CD1c-positive myeloid dendritic cell (primary cell): ENCODE data around the gene HADHB.

Experiments
- DNase-seq: peaks from one replicate; pipeline ENCODE4 v3.0.0-alpha.2; 2016; ENCODE audit errors: extremely low spot score

HADHB gene

DNA sequence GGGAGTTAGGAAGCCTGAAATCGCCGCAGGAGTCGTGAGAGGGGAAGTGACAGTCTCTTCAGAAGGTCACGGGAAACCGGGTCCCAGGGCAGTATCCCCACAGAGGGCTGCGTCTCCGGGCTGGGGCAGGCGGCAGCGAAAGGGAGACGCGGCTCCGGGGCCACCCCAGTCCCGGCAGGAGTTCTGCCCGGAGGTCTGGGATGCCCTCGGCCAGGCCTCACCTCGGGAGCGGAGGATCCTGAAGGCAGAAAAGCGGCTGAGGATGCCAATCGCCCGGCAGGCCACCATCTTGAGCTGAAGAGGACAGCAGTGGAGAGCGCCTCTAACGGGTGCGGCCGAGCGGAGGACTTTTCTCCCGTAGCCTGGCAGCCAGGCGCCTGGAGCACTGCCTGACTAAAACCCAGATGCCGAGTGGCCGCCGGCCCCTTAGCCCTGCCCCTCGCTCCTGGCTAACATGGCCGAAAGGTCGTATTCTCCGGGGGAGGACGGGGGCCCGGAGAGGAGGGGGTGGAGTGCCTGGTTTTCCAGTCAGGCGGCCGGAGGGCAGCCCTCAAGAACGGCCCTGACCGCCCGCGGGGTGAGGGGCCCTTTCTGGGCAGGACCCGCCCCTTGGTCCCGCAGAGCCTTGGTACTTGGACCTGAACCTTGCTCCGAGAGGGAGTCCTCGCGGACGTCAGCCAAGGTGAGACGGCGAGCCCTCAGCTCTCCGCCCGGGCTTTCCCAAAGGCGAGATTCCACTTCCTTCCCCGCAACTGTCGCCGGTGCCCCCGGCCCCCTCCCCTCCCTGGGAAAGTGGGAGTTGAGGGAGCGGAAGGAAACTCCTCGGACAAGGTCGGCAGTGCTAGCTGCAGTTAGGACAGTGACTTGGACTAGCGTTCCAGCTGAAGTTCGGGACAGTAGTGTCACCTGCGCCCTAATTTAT lies at the start of gene HADHB, which contains the start of gene HADHA:
Gene HADHB (plus strand): TSS at position 631 of the 922 bp plus-strand sequence. CDS start 9,316 bp downstream, outside the sequence.
Gene HADHA (minus strand): TSS at position 324 of the 922 bp plus-strand sequence. CDS start 36 bp downstream, at position 288.
- peak; percentile 88 for DNase-seq

- DNase-seq, result no peak
These were observed 49.4 kb upstream of the HADHB start for GRCh38 chr2:26195040-26195984.

DNA sequence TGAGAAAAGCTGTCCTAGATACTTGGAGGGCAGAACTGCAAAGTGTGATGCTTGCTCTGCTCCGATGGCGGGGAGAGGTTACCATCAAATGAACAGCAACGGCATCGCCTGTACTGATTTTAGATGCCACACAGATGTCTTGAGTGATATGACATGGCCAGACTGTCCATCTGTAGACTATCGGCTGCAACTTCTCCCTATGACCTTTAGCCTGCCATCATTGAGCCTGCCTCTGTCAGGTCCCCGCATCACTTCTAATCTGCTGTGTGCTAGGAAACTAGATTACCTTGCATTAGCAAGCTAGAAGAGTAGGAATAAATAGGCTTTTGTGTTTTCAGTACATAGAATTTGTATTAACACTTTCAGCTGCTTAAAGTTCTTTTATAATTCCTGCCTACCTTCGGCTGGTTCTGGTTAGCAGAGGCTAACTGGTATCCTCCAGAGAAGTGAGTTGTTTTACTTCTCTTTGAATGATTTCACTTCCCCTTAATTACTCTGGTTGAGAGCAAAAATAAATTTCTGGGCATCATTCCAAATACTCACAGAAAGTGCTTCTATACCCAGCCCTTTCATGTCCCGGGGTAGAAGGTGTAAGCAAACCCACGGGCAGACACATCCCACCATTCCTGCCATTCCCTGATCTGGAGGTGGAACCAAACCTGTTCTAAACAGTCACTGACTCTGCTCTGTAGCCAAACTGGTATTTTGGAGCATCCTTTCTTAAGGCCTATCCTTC lies 47.9 kb upstream of the HADHB start:
- DNase-seq, result peak; percentile 83

- no peak for DNase-seq
These were observed 47.2 kb upstream of the HADHB start for GRCh38 chr2:26197516-26197915.

GRCh38 chr2:26202981-26203490 lies 41.7 kb upstream of the HADHB start:
- DNase-seq, result no peak

GRCh38 chr2:26203906-26204305 lies 40.8 kb upstream of the HADHB start:
- no peak for DNase-seq

DNA sequence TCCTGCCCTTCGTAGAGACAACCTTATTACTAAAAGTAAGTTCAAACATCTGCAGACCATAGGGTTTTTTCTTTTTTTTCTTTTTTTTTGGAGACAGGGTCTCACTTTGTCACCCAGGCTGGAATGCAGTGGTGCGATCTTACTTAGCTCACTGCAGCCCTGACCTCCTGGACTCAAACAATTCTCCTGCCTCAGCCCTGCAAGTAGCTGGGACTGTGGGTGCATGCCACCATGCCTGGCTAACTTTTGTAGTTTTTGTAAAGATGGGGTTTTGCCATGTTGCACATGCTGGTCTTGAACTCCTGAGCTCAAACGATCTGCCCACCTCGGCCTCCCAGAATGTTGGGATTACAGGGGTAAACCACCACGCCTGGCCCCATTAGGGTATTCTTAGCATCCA lies 32.7 kb upstream of the HADHB start:
- DNase-seq, result no peak

DNA sequence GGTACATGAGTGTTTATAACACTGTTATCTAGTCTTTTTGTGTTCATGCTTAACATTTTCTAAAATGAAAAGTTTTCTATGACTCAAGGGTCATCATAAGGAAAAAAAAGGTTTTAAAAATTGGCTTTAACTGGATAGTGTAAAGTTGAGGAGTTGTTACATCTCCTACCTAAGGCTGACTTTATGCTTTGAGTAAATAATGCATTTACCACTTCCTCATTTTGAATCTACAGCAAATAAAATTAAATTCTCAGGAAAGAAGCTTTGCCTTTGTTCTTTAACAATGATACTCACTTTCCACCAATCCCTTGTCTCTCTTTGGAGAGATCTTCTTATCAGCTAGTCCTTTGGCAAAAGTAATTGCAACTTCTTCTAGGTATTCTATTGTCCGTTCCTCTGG lies 30.0 kb upstream of the HADHB start:
- DNase-seq, result no peak

DNA sequence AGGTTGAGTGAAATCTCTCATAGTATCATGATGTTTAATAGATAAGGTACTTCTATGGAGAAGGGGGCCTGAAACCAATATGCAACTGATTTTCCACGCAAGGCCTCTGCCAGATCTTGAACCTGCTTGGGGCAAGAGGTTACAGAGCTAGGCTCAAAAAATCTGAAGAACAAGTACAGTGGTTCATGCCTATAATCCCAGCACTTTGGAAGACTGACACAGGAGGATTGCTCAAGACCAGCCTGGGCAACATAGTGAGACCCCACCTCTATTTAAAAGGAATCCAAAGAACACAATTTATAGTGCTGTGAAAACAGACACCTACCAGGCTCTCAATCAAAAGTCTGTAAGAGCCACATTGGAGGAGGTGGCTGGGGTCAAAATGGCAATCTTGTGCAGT lies 28.9 kb upstream of the HADHB start:
- no peak for DNase-seq

GRCh38 chr2:26216587-26216986 lies 28.2 kb upstream of the HADHB start:
- DNase-seq, result no peak

DNA sequence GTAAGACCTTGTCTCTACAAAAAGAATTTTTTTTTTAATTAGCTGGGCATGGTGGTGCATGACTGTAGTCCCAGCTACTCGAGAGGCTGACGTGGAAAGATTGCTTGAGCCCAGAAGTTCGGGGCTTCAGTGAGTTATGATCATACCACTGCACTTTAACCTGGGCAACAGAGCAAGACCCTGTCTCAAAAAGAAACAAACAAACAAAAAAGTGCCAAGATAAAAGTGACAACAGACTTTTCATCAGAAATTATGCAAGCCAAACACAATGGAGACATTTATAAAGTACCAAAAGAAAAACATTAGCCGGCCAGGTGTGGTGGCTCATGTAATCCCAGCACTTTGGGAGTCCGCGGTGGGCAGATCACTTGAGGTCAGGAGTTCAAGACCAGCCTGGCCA lies 27.0 kb upstream of the HADHB start:
- DNase-seq, result no peak

GRCh38 chr2:26223018-26223417 lies 21.7 kb upstream of the HADHB start:
- no peak for DNase-seq

GRCh38 chr2:26224095-26224494 lies 20.6 kb upstream of the HADHB start:
- DNase-seq, result no peak

- no peak for DNase-seq
These were observed 15.1 kb upstream of the HADHB start for GRCh38 chr2:26229595-26229994.

GRCh38 chr2:26230806-26231205 lies 13.9 kb upstream of the HADHB start:
- DNase-seq, result no peak

DNA sequence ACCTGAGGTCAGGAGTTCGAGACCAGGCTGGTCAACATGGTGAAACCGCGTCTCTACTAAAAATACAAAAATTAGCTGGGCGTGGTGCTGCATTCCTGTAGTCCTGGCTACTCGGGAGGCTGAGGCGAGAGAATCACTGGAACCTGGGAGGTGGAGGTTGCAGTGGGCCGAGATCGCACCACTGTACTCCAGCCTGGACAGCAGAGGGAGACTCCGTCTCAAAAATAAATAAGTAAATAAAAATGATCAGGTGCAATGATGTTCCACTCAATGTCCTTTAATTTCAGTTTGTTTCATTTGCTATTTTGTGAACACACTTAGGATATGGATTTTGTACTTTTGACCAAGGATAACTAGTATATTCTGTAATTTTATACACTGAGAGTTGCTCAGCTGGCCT lies 9.7 kb upstream of the HADHB start:
- no peak for DNase-seq

GRCh38 chr2:26237868-26238267 lies 6.9 kb upstream of the HADHB start:
- DNase-seq, result no peak

GRCh38 chr2:26238311-26238958 lies 6.3 kb upstream of the HADHB start:
- DNase-seq, result no peak

DNA sequence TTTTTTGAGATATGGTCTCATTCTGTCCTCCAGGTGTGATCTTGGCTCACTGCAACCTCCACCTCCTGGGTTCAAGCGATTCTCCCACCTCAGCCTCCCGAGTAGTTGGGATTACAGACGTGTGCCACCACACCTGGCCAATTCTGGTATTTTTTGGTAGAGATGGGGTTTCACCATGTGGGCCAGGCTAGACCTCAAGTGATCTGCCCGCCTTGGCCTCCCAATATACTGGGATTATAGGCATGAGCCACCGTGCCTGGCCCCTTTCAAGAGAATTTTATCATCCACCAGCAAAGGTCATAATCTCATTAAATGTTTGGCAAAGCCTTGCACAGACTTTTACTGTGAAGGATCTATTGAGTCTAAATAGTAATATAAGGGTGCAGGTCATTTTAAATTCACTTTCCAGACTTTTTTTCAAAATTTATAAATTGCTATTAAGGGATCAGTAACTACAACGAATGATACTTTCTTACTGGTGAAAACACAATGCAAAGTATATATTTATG lies 2.8 kb upstream of the HADHB start:
- no peak for DNase-seq

- DNase-seq, result peak; percentile 51
These were observed 1.1 kb upstream of the HADHB start for GRCh38 chr2:26243470-26244308.
